PC-3 (cell line): ENCODE results near the gene TRIM44. TPM values are rescaled to one million over a fixed set of nuclear protein-coding genes. Genes with fewer than 3 reads are reported as not detected.
"Not testable (repeated sequence)": the region's sequence is repeated elsewhere in the genome, so short reads cannot be mapped to it uniquely, and the experiment has no call there.

Experiments
- ATAC-seq: fragments of 200-7000 bp; cut with Tn5 transposase; 2 replicates; pipeline ENCODE4 v1.9.1; 2020; ENCODE audit warnings: mild to moderate bottlenecking, moderate library complexity
- BruUV-seq: library from RNA; stranded (reverse); fragments of 400-500 nt; replicated peaks from 2 replicates; lab custom pipeline; 2021; lab: Mats Ljungman, UMichigan
- CTCF ChIA-PET: fragments of 300-600 bp; sonication (Branson Sonifier 250); formaldehyde crosslinking; loops from one replicate; lab custom pipeline; 2022; ENCODE audit warnings: antibody characterized with exemption; lab: Charles Lee
- POLR2A ChIA-PET: fragments of 300-600 bp; sonication (Branson Sonifier 250); formaldehyde crosslinking; loops from one replicate; lab custom pipeline; 2022; ENCODE audit warnings: antibody characterized with exemption; ENCODE audit not compliant: unreplicated experiment; lab: Charles Lee
- DNase-seq: peaks from one replicate; pipeline ENCODE4 v3.0.0-alpha.2; 2015
- H2AFZ ChIP-seq: fragments of 300-600 bp; sonication (generic); 2 replicates; pipeline ENCODE4 v1.6.0; 2016; ENCODE audit warnings: antibody characterized with exemption, low read length
- H3F3A ChIP-seq: fragments of 300-600 bp; sonication (generic); one replicate; pipeline ENCODE4 v1.6.0; 2017; ENCODE audit warnings: antibody characterized with exemption, low read length, control low read depth, mild to moderate bottlenecking; ENCODE audit not compliant: unreplicated experiment
- H3K27ac ChIP-seq: fragments of 300-600 bp; sonication (generic); 2 replicates; pipeline ENCODE4 v1.5.1; 2016; ENCODE audit warnings: mild to moderate bottlenecking, low read length
- H3K27me3 ChIP-seq: fragments of 300-600 bp; sonication (generic); 2 replicates; pipeline ENCODE4 v1.6.1; 2016; ENCODE audit warnings: low read length, mixed read lengths
- H3K36me3 ChIP-seq: fragments of 300-600 bp; sonication (generic); 2 replicates; pipeline ENCODE4 v1.6.1; 2016; ENCODE audit warnings: low read depth, mixed run types, low read length, mixed read lengths
- H3K4me1 ChIP-seq: fragments of 300-600 bp; sonication (generic); 2 replicates; pipeline ENCODE4 v1.5.1; 2016; ENCODE audit warnings: low read length; ENCODE audit not compliant: insufficient read depth
- H3K4me2 ChIP-seq: fragments of 300-600 bp; sonication (generic); 2 replicates; pipeline ENCODE4 v1.6.0; 2016; ENCODE audit warnings: low read length
- H3K4me3 ChIP-seq: fragments of 300-600 bp; sonication (generic); 2 replicates; pipeline ENCODE4 v1.5.1; 2016; ENCODE audit warnings: mild to moderate bottlenecking, low read length, mixed read lengths
- H3K79me2 ChIP-seq: fragments of 300-600 bp; sonication (generic); 2 replicates; pipeline ENCODE4 v1.6.1; 2017; ENCODE audit warnings: low read length, mixed read lengths
- H3K9ac ChIP-seq: fragments of 300-600 bp; sonication (generic); 2 replicates; pipeline ENCODE4 v1.6.0; 2016; ENCODE audit warnings: mild to moderate bottlenecking, low read length
- H3K9me2 ChIP-seq: fragments of 300-600 bp; sonication (generic); replicated peaks from 2 replicates; pipeline ENCODE4 v1.6.1; 2016; ENCODE audit warnings: mixed run types, low read length, mixed read lengths
- H3K9me3 ChIP-seq: fragments of 300-600 bp; sonication (generic); 2 replicates; pipeline ENCODE4 v1.6.1; 2016; ENCODE audit warnings: low read length, mixed read lengths
- H4K20me1 ChIP-seq: fragments of 300-600 bp; sonication (generic); 2 replicates; pipeline ENCODE4 v1.6.1; 2016; ENCODE audit warnings: low read length, mixed read lengths
- EZH2 ChIP-seq: fragments of 300-600 bp; sonication (generic); IDR thresholded peaks from one replicate; pipeline ENCODE4 v1.6.1; 2017; ENCODE audit warnings: antibody characterized with exemption, mild to moderate bottlenecking, low read length; ENCODE audit not compliant: unreplicated experiment
- EZH2phosphoT487 ChIP-seq: fragments of 300-600 bp; sonication (generic); IDR thresholded peaks from 2 replicates; pipeline ENCODE4 v1.6.1; 2018; ENCODE audit warnings: mild to moderate bottlenecking, antibody characterized with exemption, low read length, borderline replicate concordance
- intact Hi-C: fragments of 100-400 bp; cut with micrococcal nuclease; formaldehyde crosslinking; loops from 2 replicates; pipeline ENCODE4 v1.9.0; 2023
- total RNA-seq: library from RNA; depleted of rRNA; stranded (reverse); fragments of >200 nt; gene quantifications from 2 replicates; pipeline ENCODE4 v1.2.3, GENCODE V29; 2014
- TF ChIP-seq, protein P1 (sequence below): fragments of 300-600 bp; sonication (generic); conservative IDR thresholded peaks from 2 replicates; pipeline ENCODE4 v1.5.1; 2017; ENCODE audit warnings: antibody characterized with exemption, low read depth, mild to moderate bottlenecking, low read length

TRIM44 gene
- total RNA-seq, 1 experiment from 2014 or later, result 14.0 TPM

GRCh38 chr11:35667257-35667656 is 4.7 kb downstream of the TRIM44 start:
- POLR2A ChIA-PET, result no interaction called here
- DNase-seq, result no peak
- Histone ChIP-seq H3K79me2 (peaks cover 92% of the 10 kb centered on the region), H3K9ac (no peak overlapping the region), H3K27ac (no peak overlapping the region), H3K4me2 (no peak overlapping the region), H3K9me2 (no peaks in the 10 kb centered on the region), H3K4me3 (no peak overlapping the region), H2AFZ (no peak overlapping the region), H3K27me3 (no peaks in the 10 kb centered on the region), H3K9me3 (0 out of 2 replicates have a peak, but pooled peaks cover 5% of the 10 kb centered on the region), H4K20me1 (0 out of 2 replicates have a peak, but pooled peaks cover 9% of the 10 kb centered on the region), H3K4me1 (peaks cover 25% of the 10 kb centered on the region), H3K36me3 (peaks cover 17% of the 10 kb centered on the region; the same call in 1 of the 2 replicates), H3F3A (no peaks in the 10 kb centered on the region)
- no peak for TF ChIP-seq EZH2
- TF ChIP-seq, protein P1, sequence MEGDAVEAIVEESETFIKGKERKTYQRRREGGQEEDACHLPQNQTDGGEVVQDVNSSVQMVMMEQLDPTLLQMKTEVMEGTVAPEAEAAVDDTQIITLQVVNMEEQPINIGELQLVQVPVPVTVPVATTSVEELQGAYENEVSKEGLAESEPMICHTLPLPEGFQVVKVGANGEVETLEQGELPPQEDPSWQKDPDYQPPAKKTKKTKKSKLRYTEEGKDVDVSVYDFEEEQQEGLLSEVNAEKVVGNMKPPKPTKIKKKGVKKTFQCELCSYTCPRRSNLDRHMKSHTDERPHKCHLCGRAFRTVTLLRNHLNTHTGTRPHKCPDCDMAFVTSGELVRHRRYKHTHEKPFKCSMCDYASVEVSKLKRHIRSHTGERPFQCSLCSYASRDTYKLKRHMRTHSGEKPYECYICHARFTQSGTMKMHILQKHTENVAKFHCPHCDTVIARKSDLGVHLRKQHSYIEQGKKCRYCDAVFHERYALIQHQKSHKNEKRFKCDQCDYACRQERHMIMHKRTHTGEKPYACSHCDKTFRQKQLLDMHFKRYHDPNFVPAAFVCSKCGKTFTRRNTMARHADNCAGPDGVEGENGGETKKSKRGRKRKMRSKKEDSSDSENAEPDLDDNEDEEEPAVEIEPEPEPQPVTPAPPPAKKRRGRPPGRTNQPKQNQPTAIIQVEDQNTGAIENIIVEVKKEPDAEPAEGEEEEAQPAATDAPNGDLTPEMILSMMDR, result no peak
- TF ChIP-seq EZH2phosphoT487, result no peak
- CTCF ChIA-PET, result no interaction called here
- intact Hi-C loops, result no loop called here
- BruUV-seq, result no TSS peak
- ATAC-seq, result no peak

GRCh38 chr11:35668350-35668749 is 5.8 kb downstream of the TRIM44 start:
- POLR2A ChIA-PET, H2AFZ ChIP-seq, H3K9me2 ChIP-seq, H3K9me3 ChIP-seq, BruUV-seq, H3F3A ChIP-seq, H3K27me3 ChIP-seq, H3K27ac ChIP-seq, DNase-seq, H3K4me3 ChIP-seq, CTCF ChIA-PET, H3K9ac ChIP-seq, H3K4me2 ChIP-seq, intact Hi-C loops, ATAC-seq: not testable (repeated sequence)
- H3K36me3 ChIP-seq, result peaks cover 17% of the 10 kb centered on the region; the same call in 1 of the 2 replicates
- H3K79me2 ChIP-seq, result peaks cover 97% of the 10 kb centered on the region
- 0 out of 2 replicates have a peak, but pooled peaks cover 11% of the 10 kb centered on the region for H4K20me1 ChIP-seq
- peaks cover 20% of the 10 kb centered on the region for H3K4me1 ChIP-seq

GRCh38 chr11:35671396-35672127 is 9.0 kb downstream of the TRIM44 start:
- H3K9me2 ChIP-seq, result no peaks in the 10 kb centered on the region
- no peaks in the 10 kb centered on the region for H3K36me3 ChIP-seq
- H3K4me1 ChIP-seq, result peaks cover 23% of the 10 kb centered on the region
- ATAC-seq, result no peak; the same call in 1 of the 2 replicates
- CTCF ChIA-PET, result interaction anchor here (0.8 kb wide), 1 partner anchor 150 kb away, joined by 4 read pairs; no protein-coding TSS in a partner anchor
- peaks cover 97% of the 10 kb centered on the region for H3K79me2 ChIP-seq
- DNase-seq, result peak; percentile 59
- H3K27ac ChIP-seq, result no peak overlapping the region
- 0 out of 2 replicates have a peak, but pooled peaks cover 21% of the 10 kb centered on the region for H4K20me1 ChIP-seq
- no peaks in the 10 kb centered on the region for H3F3A ChIP-seq
- no peak overlapping the region for H3K4me3 ChIP-seq
- POLR2A ChIA-PET, result interaction anchor here (0.6 kb wide), 1 partner anchor 1935 kb away, joined by 19 read pairs; the partner anchor contains the start of gene CD59
- intact Hi-C loops, result no loop called here
- no peaks in the 10 kb centered on the region for H3K9me3 ChIP-seq
- H3K9ac ChIP-seq, result no peak overlapping the region
- no peak overlapping the region for H2AFZ ChIP-seq
- TF ChIP-seq EZH2phosphoT487 (no peak), EZH2 (no peak)
- TF ChIP-seq, protein P1, result no peak
- H3K4me2 ChIP-seq, result peak overlapping the region; percentile 43
- BruUV-seq, result no TSS peak
- H3K27me3 ChIP-seq, result no peaks in the 10 kb centered on the region
